Activated B cell treated with CpG ODN at 0.5 μM for 24 hours (primary cell): ENCODE results near the gene NEK7. TPM values are rescaled to one million over a fixed set of nuclear protein-coding genes. Genes with fewer than 3 reads are reported as not detected.

Source experiments
- ATAC-seq: fragments of 200-7000 bp; cut with Tn5 transposase; one replicate; pipeline ENCODE4 v1.10.0; 2021; ENCODE audit warnings: low read depth, mild to moderate bottlenecking, moderate library complexity
- CTCF ChIA-PET: fragments of 350-600 bp; sonication (Branson Sonifier 250); formaldehyde crosslinking; loops from one replicate; lab custom pipeline; 2021; ENCODE audit warnings: antibody characterized with exemption; lab: Charles Lee
- POLR2A ChIA-PET: fragments of 350-600 bp; sonication (Branson Sonifier 250); formaldehyde crosslinking; loops from one replicate; lab custom pipeline; 2021; ENCODE audit warnings: antibody characterized with exemption; lab: Charles Lee
- DNase-seq: peaks from one replicate; pipeline ENCODE4 v3.0.0; 2022
- H3K27ac Mint-ChIP-seq: one replicate; pipeline ENCODE4 v1.8.0; 2020; ENCODE audit warnings: mixed read lengths
- H3K27me3 Mint-ChIP-seq: one replicate; pipeline ENCODE4 v1.8.0; 2021; ENCODE audit warnings: mixed read lengths
- H3K36me3 Mint-ChIP-seq: one replicate; pipeline ENCODE4 v1.8.0; 2021; ENCODE audit warnings: low read depth, mixed read lengths
- H3K4me1 Mint-ChIP-seq: one replicate; pipeline ENCODE4 v1.8.0; 2021; ENCODE audit warnings: mixed read lengths
- H3K4me3 Mint-ChIP-seq: one replicate; pipeline ENCODE4 v1.8.0; 2020; ENCODE audit warnings: mild to moderate bottlenecking, mixed read lengths
- H3K9me3 Mint-ChIP-seq: one replicate; pipeline ENCODE4 v1.8.0; 2020; ENCODE audit warnings: mixed read lengths
- intact Hi-C: fragments of 100-400 bp; cut with micrococcal nuclease; formaldehyde crosslinking; loops from one replicate; pipeline ENCODE4 v1.15.1; 2024
- total RNA-seq: library from RNA; stranded (reverse); gene quantifications from 2 replicates; pipeline ENCODE4 v1.2.3, GENCODE V29; 2022
- TF ChIP-seq, protein P1 (sequence below): fragments of 200-600 bp; IDR thresholded peaks from one replicate; pipeline ENCODE4 v1.8.0; 2022; ENCODE audit warnings: antibody characterized with exemption, mild to moderate bottlenecking

NEK7 gene
- total RNA-seq, 1 donor from 2014 or later: 33.5 TPM

DNA sequence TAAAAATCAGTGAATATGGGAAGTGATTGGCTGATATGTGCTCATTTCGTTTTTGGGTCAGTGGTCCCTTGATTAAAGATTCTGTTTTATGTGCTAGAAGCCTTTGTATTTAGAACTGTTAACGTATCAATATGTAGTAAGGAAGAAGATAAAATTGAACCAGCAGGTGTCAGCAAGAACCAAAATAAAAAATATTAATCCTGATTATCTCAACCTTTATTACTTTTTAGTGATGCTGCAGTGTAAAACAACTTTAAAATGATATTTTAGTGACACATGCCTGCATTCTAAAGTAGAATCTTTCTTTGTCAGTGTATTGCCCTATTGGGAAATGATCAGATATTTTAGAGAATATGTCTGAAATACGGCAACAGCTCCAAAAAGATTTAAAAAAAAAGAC, 49.5 kb downstream of the NEK7 start:
- Mint-ChIP-seq H3K9me3 (no peaks in the 10 kb centered on the region), H3K4me3 (no peak overlapping the region), H3K36me3 (peaks cover under 1% of the 10 kb centered on the region), H3K27me3 (no peaks in the 10 kb centered on the region), H3K4me1 (peaks cover 38% of the 10 kb centered on the region), H3K27ac (no peak overlapping the region)
- CTCF ChIA-PET: no interaction called here
- intact Hi-C loops: no loop called here
- POLR2A ChIA-PET: no interaction called here
- no peak for ATAC-seq
- no peak for DNase-seq
- TF ChIP-seq, protein P1, sequence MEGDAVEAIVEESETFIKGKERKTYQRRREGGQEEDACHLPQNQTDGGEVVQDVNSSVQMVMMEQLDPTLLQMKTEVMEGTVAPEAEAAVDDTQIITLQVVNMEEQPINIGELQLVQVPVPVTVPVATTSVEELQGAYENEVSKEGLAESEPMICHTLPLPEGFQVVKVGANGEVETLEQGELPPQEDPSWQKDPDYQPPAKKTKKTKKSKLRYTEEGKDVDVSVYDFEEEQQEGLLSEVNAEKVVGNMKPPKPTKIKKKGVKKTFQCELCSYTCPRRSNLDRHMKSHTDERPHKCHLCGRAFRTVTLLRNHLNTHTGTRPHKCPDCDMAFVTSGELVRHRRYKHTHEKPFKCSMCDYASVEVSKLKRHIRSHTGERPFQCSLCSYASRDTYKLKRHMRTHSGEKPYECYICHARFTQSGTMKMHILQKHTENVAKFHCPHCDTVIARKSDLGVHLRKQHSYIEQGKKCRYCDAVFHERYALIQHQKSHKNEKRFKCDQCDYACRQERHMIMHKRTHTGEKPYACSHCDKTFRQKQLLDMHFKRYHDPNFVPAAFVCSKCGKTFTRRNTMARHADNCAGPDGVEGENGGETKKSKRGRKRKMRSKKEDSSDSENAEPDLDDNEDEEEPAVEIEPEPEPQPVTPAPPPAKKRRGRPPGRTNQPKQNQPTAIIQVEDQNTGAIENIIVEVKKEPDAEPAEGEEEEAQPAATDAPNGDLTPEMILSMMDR: no peak

DNA sequence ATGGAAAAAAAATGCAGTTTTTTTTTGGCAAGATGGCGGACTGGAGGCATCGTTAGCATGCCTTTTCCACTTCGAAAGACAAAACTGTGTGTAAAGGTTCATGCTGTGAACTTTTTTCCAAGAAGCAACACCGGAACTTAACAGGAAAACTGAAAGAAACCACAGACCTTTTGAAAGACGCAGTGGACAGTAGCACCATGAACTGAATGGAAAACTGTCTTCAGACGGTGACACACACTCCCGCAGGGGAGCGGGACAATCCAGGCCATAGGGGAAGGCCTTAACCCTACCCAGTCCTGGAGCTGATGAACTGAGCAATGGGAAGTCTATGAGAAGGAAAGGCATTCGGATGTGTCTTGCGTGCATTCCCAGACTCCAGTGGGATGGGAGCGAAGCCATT, 54.9 kb downstream of the NEK7 start:
- DNase-seq (no peak), ATAC-seq (no peak)
- peaks cover 16% of the 10 kb centered on the region for H3K36me3 Mint-ChIP-seq
- no peak overlapping the region for H3K27ac Mint-ChIP-seq
- ChIA-PET POLR2A (no interaction called here), CTCF (no interaction called here)
- peaks cover 9% of the 10 kb centered on the region for H3K9me3 Mint-ChIP-seq
- TF ChIP-seq, protein P1: no peak
- no peak overlapping the region for H3K4me3 Mint-ChIP-seq
- intact Hi-C loops: no loop called here
- peaks cover 3% of the 10 kb centered on the region for H3K4me1 Mint-ChIP-seq
- no peaks in the 10 kb centered on the region for H3K27me3 Mint-ChIP-seq

DNA sequence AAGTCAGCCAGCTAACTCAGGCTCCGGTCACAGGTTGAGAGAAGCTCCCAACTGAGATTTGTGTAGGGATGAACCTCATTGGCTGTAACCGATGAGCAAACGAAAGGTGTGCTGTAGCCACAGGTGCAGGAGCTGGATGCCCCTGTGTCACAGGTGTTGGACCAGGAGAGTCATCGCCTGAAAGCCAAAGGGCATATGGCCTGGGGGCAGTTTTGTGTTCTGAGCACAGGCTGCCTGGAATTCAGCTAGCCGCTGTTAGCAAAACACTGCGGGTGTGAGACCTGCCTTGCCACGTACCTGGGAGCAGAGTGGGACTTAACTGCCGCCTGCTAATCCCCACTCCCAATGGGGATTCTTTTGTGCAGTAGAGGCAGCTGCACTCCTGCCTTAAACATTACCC, 55.3 kb downstream of the NEK7 start:
- ChIA-PET CTCF (no interaction called here), POLR2A (no interaction called here)
- intact Hi-C loops: no loop called here
- Mint-ChIP-seq H3K36me3 (peaks cover 16% of the 10 kb centered on the region), H3K27ac (no peak overlapping the region), H3K27me3 (no peaks in the 10 kb centered on the region), H3K9me3 (peaks cover 11% of the 10 kb centered on the region), H3K4me3 (no peak overlapping the region), H3K4me1 (peaks cover 3% of the 10 kb centered on the region)
- ATAC-seq: no peak
- no peak for DNase-seq
- TF ChIP-seq, protein P1: no peak

DNA sequence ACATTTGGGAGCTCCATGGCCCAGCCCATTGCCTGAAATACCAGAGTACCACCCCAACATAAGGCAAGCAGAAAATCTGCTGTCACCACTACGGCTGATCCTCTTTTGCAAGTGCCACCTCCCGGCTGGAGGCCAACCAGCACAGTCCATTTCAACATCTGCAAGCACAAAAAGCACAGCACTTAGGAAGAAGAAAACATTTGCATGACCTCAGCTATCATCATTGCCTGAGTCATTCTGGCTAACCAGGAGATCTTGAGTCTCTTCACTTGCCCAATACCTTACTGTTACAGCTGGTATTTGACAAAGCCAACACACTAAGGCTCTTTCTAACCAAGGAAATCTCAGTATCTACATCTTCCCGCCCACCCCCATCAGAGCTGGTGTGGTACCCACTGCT, 55.9 kb downstream of the NEK7 start:
- ChIA-PET CTCF (no interaction called here), POLR2A (no interaction called here)
- no peak overlapping the region for H3K27ac Mint-ChIP-seq

DNA sequence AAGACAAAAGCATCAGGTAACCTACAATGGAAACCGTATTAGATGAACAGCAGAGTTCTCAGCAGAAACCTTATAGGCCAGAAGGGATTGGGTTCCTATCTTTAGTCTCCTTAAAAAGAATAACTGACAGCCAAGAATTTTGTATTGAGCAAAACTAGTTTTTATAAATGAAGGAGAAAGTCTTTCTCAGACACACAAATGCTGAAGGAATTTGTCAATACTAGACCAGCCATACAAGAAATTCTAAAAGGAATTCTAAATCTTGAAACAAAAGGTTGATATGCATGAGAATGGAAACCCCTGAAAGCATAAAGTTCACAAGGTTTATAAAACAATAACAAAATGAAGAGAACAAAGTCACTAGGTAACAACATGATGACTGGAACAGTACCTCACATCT, 58.1 kb downstream of the NEK7 start:
- ATAC-seq (no peak), DNase-seq (no peak)
- no peak overlapping the region for H3K4me3 Mint-ChIP-seq
- intact Hi-C loops: no loop called here
- CTCF ChIA-PET: no interaction called here
- H3K9me3 Mint-ChIP-seq: peaks cover 16% of the 10 kb centered on the region
- no peak overlapping the region for H3K27ac Mint-ChIP-seq
- H3K27me3 Mint-ChIP-seq: no peaks in the 10 kb centered on the region
- H3K36me3 Mint-ChIP-seq: peaks cover 16% of the 10 kb centered on the region
- TF ChIP-seq, protein P1: no peak
- POLR2A ChIA-PET: no interaction called here
- H3K4me1 Mint-ChIP-seq: peaks cover 5% of the 10 kb centered on the region

More for the DNA sequence above, 55.9 kb downstream of the NEK7 start:
- Mint-ChIP-seq H3K36me3 (peaks cover 16% of the 10 kb centered on the region), H3K27me3 (no peaks in the 10 kb centered on the region), H3K9me3 (peaks cover 16% of the 10 kb centered on the region), H3K4me3 (no peak overlapping the region), H3K4me1 (peaks cover 7% of the 10 kb centered on the region)
- ATAC-seq (no peak), DNase-seq (no peak)
- TF ChIP-seq, protein P1: no peak
- intact Hi-C loops: no loop called here
